Measurements from ENCODE around the gene CADM1.

CADM1 gene

GRCh38 chr11:115378557-115378956, 125.7 kb downstream of the CADM1 start:
- intact Hi-C loops (cut with DNase I; ENCODE audit: low total_unique reads) = no loop called here
- no peak overlapping the region for H3K27ac ChIP-seq

GRCh38 chr11:115377882-115378296, 126.3 kb downstream of the CADM1 start:
- Histone ChIP-seq H3K27me3 (no peaks in the 10 kb centered on the region), H3K36me3 (no peaks in the 10 kb centered on the region), H3K9me3 (no peaks in the 10 kb centered on the region), H3K4me1 (no peaks in the 10 kb centered on the region), H3K4me3 (no peak overlapping the region), H3K27ac (no peak overlapping the region)
- DNase-seq = no peak
- no peak for TF ChIP-seq CTCF (IDR thresholded peaks at IDR 0.05)
- intact Hi-C loops (cut with DNase I; ENCODE audit: low total_unique reads) = no loop called here

More at GRCh38 chr11:115378557-115378956, 125.7 kb downstream of the CADM1 start:
- H3K4me3 ChIP-seq = no peak overlapping the region
- no peak for DNase-seq
- no peaks in the 10 kb centered on the region for H3K27me3 ChIP-seq
- H3K9me3 ChIP-seq = no peaks in the 10 kb centered on the region
- H3K4me1 ChIP-seq = no peaks in the 10 kb centered on the region
- no peaks in the 10 kb centered on the region for H3K36me3 ChIP-seq
- TF ChIP-seq CTCF (IDR thresholded peaks at IDR 0.05) = no peak

DNA sequence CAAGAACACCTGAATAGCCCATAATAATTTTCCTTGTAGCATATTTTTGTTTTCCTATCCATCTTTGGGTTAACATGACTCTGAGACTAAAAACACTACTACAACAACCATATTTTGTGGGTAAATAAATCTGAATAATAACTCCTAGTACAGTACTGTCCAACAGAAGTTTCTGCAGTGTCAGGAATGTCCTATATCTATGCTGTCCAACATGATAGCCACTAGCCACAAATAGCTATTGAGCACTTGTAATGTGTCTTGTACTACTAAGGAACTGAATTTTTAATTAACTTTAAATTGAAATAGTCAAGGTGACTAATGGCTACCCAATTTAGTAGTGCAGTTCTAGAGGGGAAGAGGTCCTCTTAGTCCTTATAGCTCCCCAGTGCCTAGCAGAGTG, 135.6 kb downstream of the CADM1 start:
- Histone ChIP-seq H3K4me1 (no peaks in the 10 kb centered on the region), H3K9me3 (no peaks in the 10 kb centered on the region), H3K4me3 (no peak overlapping the region), H3K27me3 (no peaks in the 10 kb centered on the region), H3K27ac (no peak overlapping the region), H3K36me3 (no peaks in the 10 kb centered on the region)
- no peak for DNase-seq
- intact Hi-C loops (cut with DNase I; ENCODE audit: low total_unique reads) = no loop called here
- no peak for TF ChIP-seq CTCF (IDR thresholded peaks at IDR 0.05)

DNA sequence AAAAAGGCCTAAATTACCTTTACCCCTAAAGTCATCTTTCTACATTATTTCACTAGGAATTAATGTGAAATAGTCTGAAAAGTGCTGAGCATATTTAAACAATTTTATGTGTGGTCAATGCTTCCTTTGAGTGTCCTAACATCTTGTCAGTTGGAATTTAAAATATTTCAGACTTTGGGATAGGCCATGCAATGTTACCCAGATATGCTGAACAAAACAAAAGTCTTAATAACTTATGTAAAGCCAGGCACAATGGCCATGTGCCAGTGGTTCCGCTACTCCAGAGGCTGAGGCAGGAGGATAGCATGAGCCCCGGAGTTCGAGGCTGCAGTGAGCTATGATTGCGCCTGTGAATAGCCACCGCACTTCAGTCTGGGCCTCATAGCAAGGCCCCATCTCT, 137.4 kb downstream of the CADM1 start:
- no peak overlapping the region for H3K4me3 ChIP-seq
- no peak for DNase-seq
- intact Hi-C loops (cut with DNase I; ENCODE audit: low total_unique reads) = no loop called here

GRCh38 chr11:115365907-115366306, 138.3 kb downstream of the CADM1 start:
- no peak for TF ChIP-seq CTCF (IDR thresholded peaks at IDR 0.05)
- no peak overlapping the region for H3K4me3 ChIP-seq
- no peak for DNase-seq
- no peaks in the 10 kb centered on the region for H3K9me3 ChIP-seq
- no peaks in the 10 kb centered on the region for H3K27me3 ChIP-seq
- no peaks in the 10 kb centered on the region for H3K4me1 ChIP-seq
- no peak overlapping the region for H3K27ac ChIP-seq
- intact Hi-C loops (cut with DNase I; ENCODE audit: low total_unique reads) = no loop called here
- H3K36me3 ChIP-seq = no peaks in the 10 kb centered on the region

More for the DNA sequence above, 137.4 kb downstream of the CADM1 start:
- Histone ChIP-seq H3K36me3 (no peaks in the 10 kb centered on the region), H3K9me3 (no peaks in the 10 kb centered on the region), H3K4me1 (no peaks in the 10 kb centered on the region), H3K27ac (no peak overlapping the region), H3K27me3 (no peaks in the 10 kb centered on the region)
- TF ChIP-seq CTCF (IDR thresholded peaks at IDR 0.05) = no peak

GRCh38 chr11:115364896-115365295, 139.3 kb downstream of the CADM1 start:
- Histone ChIP-seq H3K9me3 (no peaks in the 10 kb centered on the region), H3K27ac (no peak overlapping the region), H3K36me3 (no peaks in the 10 kb centered on the region), H3K4me3 (no peak overlapping the region), H3K4me1 (no peaks in the 10 kb centered on the region), H3K27me3 (no peaks in the 10 kb centered on the region)
- intact Hi-C loops (cut with DNase I; ENCODE audit: low total_unique reads) = no loop called here
- TF ChIP-seq CTCF (IDR thresholded peaks at IDR 0.05) = no peak
- DNase-seq = no peak

Data from tibial artery (tissue), 4 donors.